Neural cell (in vitro differentiated cells): ENCODE measurements around the gene FCHSD2.
"Not testable (repeated sequence)": the region's sequence is repeated elsewhere in the genome, so short reads cannot be mapped to it uniquely, and the experiment has no call there.

Experiments used
- TAF1 ChIP-seq: IDR thresholded peaks from 2 replicates; pipeline ENCODE4 v1.6.1; 2012; ENCODE audit warnings: low read depth
- TF ChIP-seq, protein P1 (sequence below): fragments of 450-650 bp; IDR thresholded peaks from 2 replicates; pipeline ENCODE4 v1.5.1; 2014; ENCODE audit warnings: antibody characterized with exemption, mild to moderate bottlenecking, moderate library complexity; ENCODE audit not compliant: poor library complexity, severe bottlenecking

DNA sequence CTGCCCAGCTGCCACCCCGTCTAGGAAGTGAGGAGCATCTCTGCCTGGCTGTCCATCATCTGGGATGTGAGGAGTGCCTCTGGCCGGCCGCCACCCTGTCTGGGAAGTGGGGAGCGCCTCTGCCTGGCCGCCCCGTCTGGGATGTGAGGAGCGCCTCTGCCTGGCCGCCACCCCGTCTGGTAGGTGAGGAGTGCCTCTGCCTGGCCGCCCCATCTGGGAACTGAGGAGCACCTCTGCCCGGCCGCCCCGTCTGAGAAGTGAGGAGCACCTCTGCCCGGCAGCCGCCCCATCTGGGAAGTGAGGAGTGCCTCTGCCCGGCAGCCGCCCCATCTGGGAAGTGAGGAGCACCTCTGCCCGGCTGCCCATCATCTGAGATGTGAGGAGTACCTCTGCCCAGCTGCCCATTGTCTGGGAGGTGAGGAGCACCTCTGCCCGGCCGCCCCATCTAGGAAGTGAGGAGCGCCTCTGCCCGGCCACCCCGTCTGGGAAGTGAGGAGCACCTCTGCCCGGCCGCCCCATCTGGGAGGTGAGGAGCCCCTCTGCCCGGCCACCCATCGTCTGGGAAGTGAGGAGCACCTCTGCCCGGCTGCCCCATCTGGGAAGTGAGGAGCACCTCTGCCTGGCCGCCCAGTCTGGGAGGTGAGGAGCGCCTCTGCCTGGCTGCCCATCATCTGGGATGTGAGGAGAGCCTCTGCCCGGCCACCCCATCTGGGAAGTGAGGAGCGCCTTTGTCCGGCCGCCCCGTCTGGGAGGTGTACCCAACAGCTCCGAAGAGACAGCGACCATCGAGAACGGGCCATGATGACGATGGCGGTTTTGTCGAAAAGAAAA, 232.3 kb downstream of the FCHSD2 start:
- TF ChIP-seq, protein P1, sequence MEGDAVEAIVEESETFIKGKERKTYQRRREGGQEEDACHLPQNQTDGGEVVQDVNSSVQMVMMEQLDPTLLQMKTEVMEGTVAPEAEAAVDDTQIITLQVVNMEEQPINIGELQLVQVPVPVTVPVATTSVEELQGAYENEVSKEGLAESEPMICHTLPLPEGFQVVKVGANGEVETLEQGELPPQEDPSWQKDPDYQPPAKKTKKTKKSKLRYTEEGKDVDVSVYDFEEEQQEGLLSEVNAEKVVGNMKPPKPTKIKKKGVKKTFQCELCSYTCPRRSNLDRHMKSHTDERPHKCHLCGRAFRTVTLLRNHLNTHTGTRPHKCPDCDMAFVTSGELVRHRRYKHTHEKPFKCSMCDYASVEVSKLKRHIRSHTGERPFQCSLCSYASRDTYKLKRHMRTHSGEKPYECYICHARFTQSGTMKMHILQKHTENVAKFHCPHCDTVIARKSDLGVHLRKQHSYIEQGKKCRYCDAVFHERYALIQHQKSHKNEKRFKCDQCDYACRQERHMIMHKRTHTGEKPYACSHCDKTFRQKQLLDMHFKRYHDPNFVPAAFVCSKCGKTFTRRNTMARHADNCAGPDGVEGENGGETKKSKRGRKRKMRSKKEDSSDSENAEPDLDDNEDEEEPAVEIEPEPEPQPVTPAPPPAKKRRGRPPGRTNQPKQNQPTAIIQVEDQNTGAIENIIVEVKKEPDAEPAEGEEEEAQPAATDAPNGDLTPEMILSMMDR, result not testable (repeated sequence)
- not testable (repeated sequence) for TF ChIP-seq TAF1
